Transverse colon (tissue), 4 donors: ENCODE data around the gene FOXD4L1. TPM values are rescaled to one million over a fixed set of nuclear protein-coding genes. Genes with fewer than 3 reads are reported as not detected.
"Not testable (repeated sequence)": the region's sequence is repeated elsewhere in the genome, so short reads cannot be mapped to it uniquely, and the experiment has no call there.

ENCODE experiments used
- DNase-seq: peaks from one replicate; pipeline ENCODE4 v3.0.0-alpha.2; 2019
- H3K27ac ChIP-seq, 4 donors: fragments of 200-600 bp; sonication (generic); 2 replicates each; pipeline ENCODE4 v1.5.1; 2016 to 2018; ENCODE audit warnings: inconsistent platforms in 4 of 4
- H3K27me3 ChIP-seq: fragments of 200-600 bp; sonication (generic); 2 replicates; pipeline ENCODE4 v1.5.1; 2017; ENCODE audit warnings: inconsistent platforms
- H3K36me3 ChIP-seq, 4 donors: fragments of 200-600 bp; sonication (generic); 2 replicates each; pipeline ENCODE4 v1.5.1; 2017 to 2019; ENCODE audit warnings: inconsistent platforms in 4 of 4
- H3K4me1 ChIP-seq, 4 donors: fragments of 200-600 bp; sonication (generic); 2 replicates each; pipeline ENCODE4 v1.5.1; 2017 to 2020; ENCODE audit warnings: inconsistent platforms in 4 of 4
- H3K4me3 ChIP-seq, 4 donors: fragments of 200-600 bp; sonication (generic); 1 replicate in 1 of 4; 2 replicates in 3 of 4; pipeline versions ENCODE4 v1.5.1 to v1.6.1; 2017 to 2019; ENCODE audit warnings: inconsistent platforms in 4 of 4
- H3K9me3 ChIP-seq, 2 donors: fragments of 200-600 bp; sonication (generic); 2 replicates each; pipeline ENCODE4 v1.5.1; 2017 to 2019; ENCODE audit warnings: inconsistent platforms in 2 of 2
- CTCF ChIP-seq, 5 experiments: fragments of 200-600 bp in 3 of 5; fragments of 450-650 bp in 2 of 5; sonication (generic) in 3 of 5; IDR thresholded peaks; 1 replicate in 2 of 5; 2 replicates in 3 of 5; pipeline ENCODE4 v1.5.1; 2016 to 2017; ENCODE audit warnings: antibody characterized with exemption in 5 of 5, inconsistent platforms in 3 of 5, mild to moderate bottlenecking in 2 of 5, moderate library complexity in 1 of 5
- WGBS, 2 donors: methylation state at CpG; one replicate each; pipeline ENCODE4 v1.1.5; 2018; ENCODE audit warnings: low coverage in 1 of 2; 5-methylcytosine and 5-hydroxymethylcytosine counted together
- in situ Hi-C, 4 donors: fragments of 200-750 bp; cut with MboI; loops; one replicate each; pipeline versions ENCODE4 v1.15.0 to v1.15.1; 2017; ENCODE audit warnings: low sequenced_read_pairs in 3 of 4, low pct_ligation_motif_present in 1 of 4, low pct_unique_long_range_greater_than_20kb in 1 of 4
- intact Hi-C: fragments of 100-400 bp; cut with DNase I; formaldehyde crosslinking; loops from one replicate; pipeline ENCODE4 v1.15.1; 2023; ENCODE audit warnings: low total_unique reads
- total RNA-seq, 4 donors: library from RNA; depleted of rRNA; stranded (reverse); fragments of >200 nt; gene quantifications; one replicate each; pipeline ENCODE4 v1.1.0, GENCODE V29; 2016

Gene FOXD4L1
- total RNA-seq, 4 donors from 2014 or later, result 0.16 TPM; not detected in 3

GRCh38 chr2:113521492-113521891, 23.0 kb downstream of the FOXD4L1 start:
- H3K4me3 ChIP-seq, in situ Hi-C loops, H3K36me3 ChIP-seq, H3K27me3 ChIP-seq, H3K9me3 ChIP-seq, H3K27ac ChIP-seq, DNase-seq, H3K4me1 ChIP-seq, intact Hi-C loops: not testable (repeated sequence)
- 65% methylated on average over 5 of the region's 5 CpGs; no CpG with 5 or more reads in 1 of the 2 donors for WGBS, 2 donors

- H3K27ac ChIP-seq, H3K27me3 ChIP-seq, in situ Hi-C loops, DNase-seq, H3K4me1 ChIP-seq, H3K4me3 ChIP-seq, H3K36me3 ChIP-seq, H3K9me3 ChIP-seq, intact Hi-C loops: not testable (repeated sequence)
- WGBS, 2 donors, result 43 to 76% methylated on average over 1 of the region's 1 CpG
These were observed 26.5 kb downstream of the FOXD4L1 start for GRCh38 chr2:113524986-113525385.

GRCh38 chr2:113527350-113528045, 29.0 kb downstream of the FOXD4L1 start:
- WGBS, 2 donors, result 0 to 8% methylated on average over 1 to 7 of the region's 12 CpGs
- TF ChIP-seq CTCF (IDR thresholded peaks at IDR 0.05), result peak in 1 of 5 experiments; percentile 9
- H3K27me3 ChIP-seq, intact Hi-C loops, DNase-seq, H3K4me3 ChIP-seq, H3K27ac ChIP-seq, in situ Hi-C loops, H3K36me3 ChIP-seq, H3K4me1 ChIP-seq, H3K9me3 ChIP-seq: not testable (repeated sequence)

GRCh38 chr2:113528126-113528525, 29.7 kb downstream of the FOXD4L1 start:
- H3K9me3 ChIP-seq, H3K4me1 ChIP-seq, H3K36me3 ChIP-seq, H3K4me3 ChIP-seq, DNase-seq, intact Hi-C loops, H3K27me3 ChIP-seq, H3K27ac ChIP-seq, in situ Hi-C loops: not testable (repeated sequence)
- WGBS, 2 donors, result 50 to 52% methylated on average over 3 to 5 of the region's 5 CpGs

GRCh38 chr2:113528904-113529303, 30.4 kb downstream of the FOXD4L1 start:
- H3K27ac ChIP-seq, H3K27me3 ChIP-seq, DNase-seq, H3K9me3 ChIP-seq, intact Hi-C loops, in situ Hi-C loops, H3K4me3 ChIP-seq, H3K36me3 ChIP-seq, H3K4me1 ChIP-seq: not testable (repeated sequence)
- 40% methylated on average over 1 of the region's 3 CpGs; no CpG with 5 or more reads in 1 of the 2 donors for WGBS, 2 donors

GRCh38 chr2:113532991-113533390, 34.5 kb downstream of the FOXD4L1 start:
- in situ Hi-C loops, H3K4me3 ChIP-seq, DNase-seq, H3K27me3 ChIP-seq, H3K9me3 ChIP-seq, intact Hi-C loops, H3K4me1 ChIP-seq, H3K36me3 ChIP-seq, H3K27ac ChIP-seq: not testable (repeated sequence)
- WGBS, 2 donors, result no CpG with 5 or more reads among the region's 4 CpGs

GRCh38 chr2:113536573-113536972, 38.1 kb downstream of the FOXD4L1 start:
- intact Hi-C loops, in situ Hi-C loops, H3K27ac ChIP-seq, H3K36me3 ChIP-seq, DNase-seq, H3K27me3 ChIP-seq, H3K4me3 ChIP-seq, H3K4me1 ChIP-seq, H3K9me3 ChIP-seq: not testable (repeated sequence)
- WGBS, 2 donors, result 67 to 78% methylated on average over 3 to 6 of the region's 6 CpGs

- H3K27me3 ChIP-seq, H3K4me3 ChIP-seq, DNase-seq, in situ Hi-C loops, intact Hi-C loops, H3K36me3 ChIP-seq, H3K4me1 ChIP-seq, H3K9me3 ChIP-seq: not testable (repeated sequence)
- peak overlapping the region in 1 of 4 donors; percentile 41 for H3K27ac ChIP-seq
- WGBS, 2 donors, result 20 to 23% methylated on average over 1 to 5 of the region's 5 CpGs
These were observed 42.4 kb downstream of the FOXD4L1 start for GRCh38 chr2:113540834-113541203.
